ENCODE data around the gene SLC44A4. TPM values are rescaled to one million over a fixed set of nuclear protein-coding genes. Genes with fewer than 3 reads are reported as not detected.

Gene SLC44A4
- total and polyA plus RNA-seq, 9 of the 15 experiments (the other 6 are each of a cell fraction or from before 2014, with no cell fraction given), result 7.9 to 18.6 (median 11.2) TPM

- under 1% methylated on average over 12 of the region's 12 CpGs for WGBS (ENCODE audit: insufficient coverage, low coverage, missing lambda C conversion rate)
- peak overlapping the region; percentile 94 for H3K4me2 ChIP-seq (ENCODE audit: insufficient read depth, low read length)
- H3K36me3 ChIP-seq (ENCODE audit: control insufficient read depth, insufficient read depth, low read length), result peaks cover 61% of the 10 kb centered on the region
- H2AFZ ChIP-seq (ENCODE audit: low read depth, low read length), result no peak overlapping the region
- H3K4me1 ChIP-seq (replicated peaks in 1 of 2; ENCODE audit: control insufficient read depth in 2 of 2, insufficient read depth in 2 of 2, low read length in 2 of 2), result peaks cover 34 to 54% of the 10 kb centered on the region in 2 experiments
- intact Hi-C loops (cut with micrococcal nuclease) (no loop called here), in situ Hi-C loops (cut with MboI) (no loop called here)
- peak in 3 of 4 experiments; percentile 54 to 69 (median 64) for DNase-seq (ENCODE audit: extremely low read depth in 1 of 4, low spot score in 3 of 4)
- no peaks in the 10 kb centered on the region for H3K9me1 ChIP-seq (ENCODE audit: control insufficient read depth, insufficient read depth, low read length)
- H3K4me3 ChIP-seq, result peak overlapping the region; percentile 85
- peaks cover 30% of the 10 kb centered on the region for H4K20me1 ChIP-seq (replicated peaks; ENCODE audit: control insufficient read depth, insufficient read depth, low read length)
- no peak for FAIRE-seq
- BruUV-seq (replicated peaks), result no TSS peak
- ChIA-PET CTCF (ENCODE audit: low intra/inter-chr PET ratio) (interaction anchor here (0.6 to 1.0 kb wide), 3 partner anchors 27 to 303 kb away, joined by 3 read pairs; no protein-coding TSS in a partner anchor), POLR2A (interaction anchor here (0.6 to 13.1 kb wide), 39 partner anchors 9 to 289 kb away, joined by 3 to 229 read pairs (median 5); partner anchors contain the start of genes ABHD16A, APOM, BAG6 and C6orf47)
- peak overlapping the region; percentile 88 for H3K27ac ChIP-seq (ENCODE audit: extremely low read depth, low read depth, low read length)
- no peaks in the 10 kb centered on the region; the same call in 1 of the 2 replicates for H3K9me3 ChIP-seq (replicated peaks; ENCODE audit: control insufficient read depth, insufficient read depth, low read depth, low read length)
- no peaks in the 10 kb centered on the region for H3K27me3 ChIP-seq (ENCODE audit: control insufficient read depth in 2 of 2, insufficient read depth in 2 of 2, low read length in 2 of 2)
- ATAC-seq, result no peak
- peak overlapping the region; percentile 98 to 100 for H3K9ac ChIP-seq (ENCODE audit: insufficient read depth in 1 of 2, low read depth in 2 of 2, low read length in 2 of 2)
- peaks cover 70% of the 10 kb centered on the region for H3K79me2 ChIP-seq (ENCODE audit: control insufficient read depth, insufficient read depth, low read length)
- TF ChIP-seq CREB3 (tag; conservative IDR thresholded peaks at IDR 0.05; ENCODE audit: low read depth) (0 out of 2 replicates have a peak, but pooled peaks have one; percentile 8), JUND (IDR thresholded peaks at IDR 0.05; ENCODE audit: borderline replicate concordance, low read depth, low read length) (peak; percentile 7; the same call in 1 of the 2 replicates), JUND (tag; IDR thresholded peaks at IDR 0.05; ENCODE audit: borderline replicate concordance, low read depth, low read length) (no peak), ZNF75A (CRISPR knock-in tag; IDR thresholded peaks at IDR 0.05) (no peak), REST (IDR thresholded peaks at IDR 0.05; ENCODE audit: borderline replicate concordance) (peak; percentile 11; the same call in 1 of the 2 replicates), REST (CRISPR knock-in tag; IDR thresholded peaks at IDR 0.05; ENCODE audit: low read depth) (no peak), ARID2 (IDR thresholded peaks at IDR 0.05) (peak; percentile 32; the same call in 1 of the 2 replicates)
These were observed 42.1 kb downstream of the SLC44A4 start for GRCh38 chr6:31836474-31837368.
